Measurements from ENCODE around the gene PARD3.
"Not testable (repeated sequence)": the region's sequence is repeated elsewhere in the genome, so short reads cannot be mapped to it uniquely, and the experiment has no call there.

PARD3 gene

GRCh38 chr10:34742456-34742855 lies 72.6 kb downstream of the PARD3 start:
- no peak for DNase-seq (ENCODE audit: low spot score)

- DNase-seq (ENCODE audit: low spot score) = not testable (repeated sequence)
Measured at GRCh38 chr10:34741087-34741486, 74.0 kb downstream of the PARD3 start.

GRCh38 chr10:34740321-34740720 lies 74.8 kb downstream of the PARD3 start:
- DNase-seq (ENCODE audit: low spot score) = no peak

GRCh38 chr10:34739915-34740314 lies 75.2 kb downstream of the PARD3 start:
- peak; percentile 80 for DNase-seq (ENCODE audit: low spot score)

GRCh38 chr10:34737772-34738169 lies 77.3 kb downstream of the PARD3 start:
- DNase-seq (ENCODE audit: low spot score) = no peak

GRCh38 chr10:34736976-34737771 lies 77.9 kb downstream of the PARD3 start:
- no peak for DNase-seq (ENCODE audit: low spot score)

GRCh38 chr10:34734918-34735317 lies 80.2 kb downstream of the PARD3 start:
- no peak for DNase-seq (ENCODE audit: low spot score)

GRCh38 chr10:34732926-34733325 lies 82.2 kb downstream of the PARD3 start:
- DNase-seq (ENCODE audit: low spot score) = peak; percentile 24

- peak; percentile 55 for DNase-seq (ENCODE audit: low spot score)
Measured at GRCh38 chr10:34731885-34732701, 83.0 kb downstream of the PARD3 start.

- DNase-seq (ENCODE audit: low spot score) = no peak
Measured at GRCh38 chr10:34731213-34731612, 83.9 kb downstream of the PARD3 start.

GRCh38 chr10:34730726-34731125 lies 84.4 kb downstream of the PARD3 start:
- DNase-seq (ENCODE audit: low spot score) = no peak

GRCh38 chr10:34729619-34730018 lies 85.5 kb downstream of the PARD3 start:
- DNase-seq (ENCODE audit: low spot score) = no peak

GRCh38 chr10:34728361-34728760 lies 86.7 kb downstream of the PARD3 start:
- no peak for DNase-seq (ENCODE audit: low spot score)

- DNase-seq (ENCODE audit: low spot score) = no peak
Measured at GRCh38 chr10:34727595-34728033, 87.5 kb downstream of the PARD3 start.

GRCh38 chr10:34726862-34727261 lies 88.2 kb downstream of the PARD3 start:
- no peak for DNase-seq (ENCODE audit: low spot score)

- peak; percentile 79 for DNase-seq (ENCODE audit: low spot score)
Measured at GRCh38 chr10:34723750-34724149, 91.3 kb downstream of the PARD3 start.

GRCh38 chr10:34722404-34722803 lies 92.7 kb downstream of the PARD3 start:
- no peak for DNase-seq (ENCODE audit: low spot score)

GRCh38 chr10:34721208-34721840 lies 93.8 kb downstream of the PARD3 start:
- DNase-seq (ENCODE audit: low spot score) = peak; percentile 74

GRCh38 chr10:34719746-34720145 lies 95.3 kb downstream of the PARD3 start:
- DNase-seq (ENCODE audit: low spot score) = no peak

GRCh38 chr10:34719328-34719727 lies 95.8 kb downstream of the PARD3 start:
- no peak for DNase-seq (ENCODE audit: low spot score)

- no peak for DNase-seq (ENCODE audit: low spot score)
Measured at GRCh38 chr10:34717429-34717828, 97.7 kb downstream of the PARD3 start.

- DNase-seq (ENCODE audit: low spot score) = no peak
Measured at GRCh38 chr10:34716958-34717357, 98.1 kb downstream of the PARD3 start.

- no peak for DNase-seq (ENCODE audit: low spot score)
Measured at GRCh38 chr10:34716234-34716633, 98.9 kb downstream of the PARD3 start.

Measured in GM03348 (cell line).